Femur (tissue), 1 donor: ENCODE data around the gene CDKN1C.

Experiments
- DNase-seq: peaks from one replicate; pipeline ENCODE4 v3.0.0-alpha.2; 2017

The CDKN1C gene

DNA sequence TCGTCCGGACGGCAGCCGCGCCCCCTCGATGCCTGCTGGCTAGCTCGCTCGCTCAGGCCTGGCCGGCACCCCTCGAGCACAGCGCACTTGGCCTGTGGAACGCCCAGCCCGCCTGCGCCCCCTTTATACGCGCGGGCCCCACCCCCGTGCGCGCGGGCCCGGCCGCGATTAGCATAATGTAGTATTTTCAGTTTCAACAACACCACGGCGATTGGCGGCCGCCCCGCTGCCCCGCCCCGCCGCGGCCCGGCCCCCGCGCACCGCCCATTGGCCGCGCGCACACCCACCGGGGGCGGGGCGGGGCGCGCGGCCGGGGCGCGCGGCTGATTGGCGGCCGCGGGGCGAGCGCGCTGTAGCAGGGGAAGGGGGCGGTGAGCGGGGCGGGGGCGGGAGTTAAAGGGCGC is at the start of gene CDKN1C:
TSS of gene CDKN1C (minus strand) at position 98 of the 404 bp plus-strand sequence. CDS start 319 bp downstream, outside the sequence.
- peak; percentile 96 for DNase-seq

DNA sequence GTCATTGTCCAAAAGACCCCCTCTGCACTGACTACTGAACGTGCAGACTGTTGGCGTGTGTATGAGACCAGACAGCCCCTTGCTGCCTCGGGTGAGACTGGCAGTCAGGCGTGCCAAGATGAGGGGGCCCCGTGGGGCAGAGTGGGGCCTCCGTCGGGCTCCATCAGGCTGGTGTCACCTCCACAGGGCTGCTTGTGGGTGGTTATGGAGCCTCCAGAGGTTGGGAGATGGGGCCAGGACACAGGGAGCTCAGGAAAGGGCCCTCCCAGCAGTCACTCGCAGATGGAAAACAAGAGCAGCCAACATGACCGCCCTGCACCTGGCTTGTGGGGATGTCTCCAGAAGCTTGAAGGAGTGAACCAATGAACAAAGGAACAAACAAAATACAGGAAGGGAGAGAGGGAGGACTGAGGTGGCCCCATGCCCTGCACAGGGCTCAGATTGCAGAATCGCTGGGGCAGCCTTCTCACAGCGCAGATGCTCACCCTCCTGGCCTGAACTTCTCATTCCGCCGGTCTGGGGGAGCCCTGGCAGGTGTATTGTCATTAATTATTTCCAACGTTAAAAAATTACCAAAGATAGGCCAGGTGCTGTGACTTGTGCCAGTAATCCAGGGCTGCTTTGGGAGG is 49.1 kb upstream of the CDKN1C start:
- no peak for DNase-seq

DNA sequence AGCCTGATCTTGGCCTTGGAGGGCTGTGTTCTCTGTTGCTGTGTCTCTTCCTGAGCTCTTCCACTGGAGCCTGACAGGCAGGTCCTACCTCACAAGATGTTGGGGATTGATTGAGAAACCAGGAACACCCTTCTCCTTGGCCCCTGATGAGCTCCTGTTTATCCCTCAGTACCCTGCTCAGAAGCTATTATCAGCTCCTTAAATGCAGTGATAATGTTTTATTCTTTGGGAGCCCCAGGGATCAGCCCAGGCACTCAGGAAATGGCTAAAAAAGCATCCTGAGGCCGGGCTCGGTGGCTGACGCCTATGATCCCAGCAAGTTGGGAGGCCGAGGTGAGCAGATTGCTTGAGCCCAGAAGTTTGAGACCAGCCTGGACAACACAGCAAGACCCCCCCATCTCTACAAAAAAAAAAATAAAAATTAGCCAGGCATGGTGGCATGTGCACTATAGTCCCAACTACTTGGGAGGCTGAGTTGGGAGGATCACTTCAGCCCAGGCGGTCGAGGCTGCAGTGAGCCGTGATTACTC is 48.5 kb upstream of the CDKN1C start:
- no peak for DNase-seq

DNA sequence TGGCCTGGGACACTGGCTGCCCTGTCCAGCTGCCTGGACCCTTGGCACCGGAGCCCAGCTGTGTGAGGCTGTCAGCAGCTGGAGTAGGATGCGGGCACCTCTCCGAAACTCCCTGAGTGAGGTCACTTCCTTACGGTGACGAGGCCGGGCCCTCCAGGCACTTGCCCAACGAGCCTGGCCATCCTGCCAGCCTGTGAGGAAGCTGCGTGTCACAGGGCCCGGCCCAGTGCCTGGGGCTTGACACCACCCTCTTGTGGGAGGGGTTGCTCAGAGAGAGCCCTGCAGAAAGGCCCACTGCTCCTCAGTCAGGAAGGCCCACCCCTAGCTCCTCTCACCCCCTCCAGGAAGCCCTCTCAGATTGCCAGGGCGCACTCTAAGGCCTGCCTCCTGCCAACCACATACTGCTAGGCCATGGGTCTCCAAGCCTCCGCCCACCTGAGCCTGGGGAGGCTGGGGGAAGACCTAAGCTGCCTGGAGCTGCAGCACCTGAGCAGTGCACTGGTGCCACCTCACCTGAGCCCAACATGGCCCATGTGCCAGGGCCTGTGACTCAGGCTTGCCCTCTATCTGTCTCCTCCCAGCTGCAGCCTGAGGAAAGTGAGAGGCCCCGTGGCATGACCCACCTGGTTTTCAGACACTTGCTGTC is 47.9 kb upstream of the CDKN1C start:
- DNase-seq: peak; percentile 78

DNA sequence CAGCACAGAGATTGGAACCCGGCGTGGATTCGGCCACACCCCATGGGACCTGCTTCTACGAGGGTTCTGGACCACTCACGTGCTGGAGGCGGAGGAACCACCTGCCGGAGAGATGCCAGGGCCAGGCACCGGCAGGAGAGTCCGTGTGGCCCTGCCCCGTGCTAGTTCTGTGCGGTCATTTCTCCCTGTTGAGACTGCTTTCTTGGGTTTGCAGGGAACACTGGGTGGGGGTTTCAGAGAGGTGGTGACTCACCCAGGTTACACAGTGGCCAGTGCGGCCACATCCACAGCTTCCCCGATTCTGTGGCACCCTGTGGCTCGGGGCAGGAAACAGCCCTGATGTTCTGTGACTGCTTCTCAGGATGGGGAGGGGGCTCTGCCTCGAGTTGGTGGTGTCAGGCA is 47.3 kb upstream of the CDKN1C start:
- DNase-seq: no peak

DNA sequence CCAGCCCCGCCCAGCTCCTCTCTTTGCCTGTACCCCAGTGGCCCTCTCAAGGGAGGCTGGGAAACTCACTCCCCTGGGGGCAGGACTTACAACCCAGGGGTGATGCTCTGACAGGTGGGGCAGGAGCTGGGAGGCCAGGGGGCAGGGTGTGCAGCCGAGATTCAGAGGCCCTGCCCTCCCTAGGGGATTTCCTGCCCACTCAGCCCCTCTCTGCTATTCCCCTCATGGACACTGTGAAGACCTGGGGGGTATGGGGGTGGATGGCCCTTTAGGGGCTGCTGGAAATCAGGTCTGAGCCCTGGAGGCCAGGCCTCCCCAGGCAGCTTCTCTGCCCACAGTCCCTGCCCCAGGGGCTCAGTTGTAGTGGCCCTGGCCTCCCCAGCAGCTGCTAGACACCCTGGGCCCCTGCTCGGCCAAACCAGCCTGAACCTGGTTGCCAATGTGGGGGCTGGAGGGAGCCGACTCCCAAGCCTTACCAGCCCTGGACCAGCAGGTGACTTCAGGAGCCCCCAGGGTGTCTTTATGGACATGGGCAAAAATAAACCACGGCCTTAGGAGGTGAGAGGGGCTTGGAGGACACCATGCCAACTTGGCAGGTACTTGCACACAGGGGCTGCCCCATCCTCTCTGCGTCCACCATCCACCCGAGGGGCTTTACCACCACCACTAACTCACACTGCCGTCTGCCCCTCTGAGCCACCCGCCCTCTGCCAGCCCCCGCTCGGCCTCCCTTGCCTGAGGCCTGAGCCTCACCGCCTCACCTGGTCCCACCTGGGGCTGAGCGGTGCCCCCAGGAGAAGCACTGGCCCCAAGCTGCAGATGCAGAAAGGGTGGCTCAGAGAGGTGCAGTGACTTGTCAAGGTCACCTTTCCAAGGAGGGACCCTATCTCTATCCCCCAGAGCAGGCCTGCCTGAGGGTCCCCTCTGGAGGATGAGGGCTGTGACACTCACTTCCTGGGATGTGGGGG is 46.5 kb upstream of the CDKN1C start:
- no peak for DNase-seq

DNA sequence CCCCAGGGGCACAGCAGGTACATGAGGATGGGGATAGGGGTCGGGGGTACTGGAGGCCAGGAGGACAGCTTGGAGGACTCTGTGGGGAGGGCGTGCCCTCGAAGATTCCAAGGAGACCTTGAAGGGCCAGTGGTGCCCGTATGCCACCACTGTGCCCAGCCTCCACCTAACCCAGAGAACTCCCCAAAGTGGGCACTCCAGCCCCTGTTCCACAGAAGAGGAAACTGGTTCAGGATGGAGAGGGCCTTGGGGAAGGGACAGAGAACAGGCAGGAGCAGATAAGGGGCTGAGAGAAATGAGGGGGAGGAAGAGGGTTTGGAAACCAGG is 45.8 kb upstream of the CDKN1C start:
- no peak for DNase-seq

DNA sequence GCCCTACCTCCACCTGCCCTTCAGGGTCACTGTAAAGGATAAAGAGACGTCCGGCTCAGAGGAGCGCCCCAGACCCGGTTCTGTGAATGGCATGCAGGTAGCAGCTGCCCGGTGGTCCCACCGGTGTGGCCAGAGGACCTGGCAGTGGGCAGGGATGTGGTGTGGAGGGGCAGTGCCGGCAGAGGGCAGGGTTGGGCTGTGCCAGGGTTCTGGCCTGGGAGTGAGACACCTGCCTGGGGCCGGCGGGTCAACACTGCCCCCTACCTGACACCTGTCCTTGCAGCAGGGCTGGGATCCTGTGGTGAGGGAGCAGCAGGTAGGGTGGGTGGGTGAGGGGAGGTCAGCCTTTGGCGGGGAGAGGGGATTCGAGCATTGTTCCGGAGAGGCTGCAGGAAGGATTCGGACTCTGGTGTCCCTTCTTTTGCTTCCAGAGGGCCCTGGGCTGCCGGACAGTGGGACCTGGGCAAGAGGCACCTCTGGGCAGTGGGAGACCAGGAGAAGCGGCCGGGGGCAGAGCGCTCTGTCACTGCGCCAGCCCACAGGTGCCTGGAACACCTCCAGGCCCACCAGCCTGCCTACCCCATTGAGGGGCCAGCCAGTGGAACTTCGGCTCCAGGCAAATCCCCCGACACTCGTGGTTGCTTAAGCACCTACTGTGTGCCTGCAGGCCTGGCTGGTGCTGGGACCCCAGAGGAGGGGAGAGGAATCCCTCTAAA is 45.3 kb upstream of the CDKN1C start:
- no peak for DNase-seq

DNA sequence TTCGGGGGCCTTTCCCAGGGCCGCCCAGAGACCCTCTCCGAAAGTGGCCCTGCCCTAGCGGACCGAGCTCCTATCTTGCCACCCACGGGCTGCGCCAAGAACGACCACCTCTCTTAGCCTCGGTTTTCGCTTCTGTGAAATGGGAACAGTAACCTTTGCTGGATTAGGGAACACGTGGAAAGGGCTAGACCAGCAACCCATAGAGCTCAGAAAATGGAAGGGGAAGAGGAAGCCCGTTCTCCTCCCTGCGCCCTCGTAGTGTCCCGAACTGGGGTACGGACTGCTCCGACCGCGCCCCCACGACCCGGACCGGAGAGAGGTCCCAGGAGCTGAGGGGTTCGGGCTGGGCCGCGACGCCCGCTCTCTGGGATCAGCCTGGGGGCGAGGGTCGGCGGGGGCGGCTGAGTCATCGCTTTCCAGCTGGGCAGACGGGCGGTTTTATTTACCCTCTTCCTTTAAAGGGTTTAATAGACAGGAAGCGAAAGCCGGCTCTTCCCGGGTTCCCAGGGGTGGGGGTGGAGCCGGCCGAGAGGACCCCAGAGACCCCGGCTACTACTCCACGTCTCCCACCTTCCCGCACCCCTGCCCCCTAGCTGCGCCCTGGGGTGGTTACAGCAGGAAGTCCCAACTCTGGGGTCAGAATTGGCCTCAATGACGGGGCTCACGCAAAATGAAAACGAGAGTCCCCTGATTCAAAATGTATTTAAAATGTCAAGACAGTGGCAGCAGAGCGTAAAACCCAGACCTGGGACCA is 44.6 kb upstream of the CDKN1C start:
- no peak for DNase-seq

DNA sequence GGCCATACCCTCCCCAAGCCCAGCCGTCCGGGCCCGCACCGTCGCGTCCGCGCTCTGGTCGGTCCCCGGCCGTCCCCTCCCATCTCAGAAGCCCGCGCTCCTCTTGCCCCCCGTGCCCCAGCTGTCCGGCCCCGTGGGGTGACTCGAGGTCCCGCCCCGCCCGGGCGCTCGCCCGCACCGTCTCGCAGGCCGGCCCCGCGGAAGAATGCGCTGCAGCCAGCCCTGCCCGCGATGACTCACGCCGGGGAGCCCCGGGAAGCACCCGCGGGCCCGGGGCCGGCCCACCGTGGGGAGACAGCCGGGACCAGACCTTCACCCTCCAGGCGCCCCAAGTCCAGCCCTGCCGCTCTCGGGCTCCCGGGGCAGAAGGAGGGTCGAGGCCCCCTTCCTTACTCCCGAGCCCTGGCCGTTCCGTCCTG is 44.0 kb upstream of the CDKN1C start:
- no peak for DNase-seq

DNA sequence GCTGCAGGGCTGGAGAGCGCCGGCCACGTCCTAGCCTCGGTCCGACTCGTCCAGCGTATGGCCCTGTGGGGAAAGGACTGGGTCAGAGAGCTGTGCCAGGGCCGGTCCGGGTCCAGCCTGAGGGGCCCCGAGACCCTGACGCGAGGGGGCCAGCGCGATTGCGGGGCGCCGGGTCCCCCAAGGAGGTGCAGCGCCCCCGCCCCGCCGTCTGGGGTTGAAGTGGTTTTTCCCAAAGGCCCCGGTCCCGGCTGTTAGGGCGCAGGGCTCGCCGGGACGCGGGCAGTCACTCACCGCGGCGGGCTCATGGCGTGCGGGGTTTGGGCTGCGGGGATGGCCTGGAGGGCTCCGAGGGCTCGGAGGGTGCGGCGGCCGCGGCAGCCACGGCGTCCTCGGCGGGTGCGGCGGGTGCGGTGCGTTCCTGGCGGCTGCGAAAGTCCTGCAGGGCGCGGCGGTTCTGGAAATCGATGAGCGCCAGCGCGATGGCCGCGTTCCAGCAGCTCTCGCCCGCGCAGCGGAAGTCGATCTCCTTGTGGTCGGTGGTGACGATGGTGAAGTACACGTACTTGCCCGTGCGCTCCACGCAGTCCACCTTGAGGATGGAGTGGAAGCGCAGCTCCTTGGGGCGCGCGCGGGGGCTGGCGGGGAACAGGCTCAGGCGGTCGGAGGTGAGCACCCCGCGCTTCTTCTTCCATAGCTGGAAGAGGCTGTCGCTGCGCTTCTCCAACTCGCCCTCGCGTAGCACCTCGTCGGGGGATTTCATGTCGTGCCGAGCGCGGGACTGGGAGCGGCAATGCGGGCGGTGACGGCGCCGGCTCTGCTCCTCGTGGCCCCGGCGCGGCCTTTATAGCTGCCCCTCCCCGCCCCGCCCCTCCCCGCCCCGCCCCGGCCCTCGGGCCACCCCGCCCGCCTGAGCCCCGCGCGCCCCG is 43.3 kb upstream of the CDKN1C start, which contains the start of gene PHLDA2:
TSS of gene PHLDA2 (minus strand) at position 816 of the 926 bp plus-strand sequence. CDS start at position 760, 56 bp downstream.
- no peak for DNase-seq

DNA sequence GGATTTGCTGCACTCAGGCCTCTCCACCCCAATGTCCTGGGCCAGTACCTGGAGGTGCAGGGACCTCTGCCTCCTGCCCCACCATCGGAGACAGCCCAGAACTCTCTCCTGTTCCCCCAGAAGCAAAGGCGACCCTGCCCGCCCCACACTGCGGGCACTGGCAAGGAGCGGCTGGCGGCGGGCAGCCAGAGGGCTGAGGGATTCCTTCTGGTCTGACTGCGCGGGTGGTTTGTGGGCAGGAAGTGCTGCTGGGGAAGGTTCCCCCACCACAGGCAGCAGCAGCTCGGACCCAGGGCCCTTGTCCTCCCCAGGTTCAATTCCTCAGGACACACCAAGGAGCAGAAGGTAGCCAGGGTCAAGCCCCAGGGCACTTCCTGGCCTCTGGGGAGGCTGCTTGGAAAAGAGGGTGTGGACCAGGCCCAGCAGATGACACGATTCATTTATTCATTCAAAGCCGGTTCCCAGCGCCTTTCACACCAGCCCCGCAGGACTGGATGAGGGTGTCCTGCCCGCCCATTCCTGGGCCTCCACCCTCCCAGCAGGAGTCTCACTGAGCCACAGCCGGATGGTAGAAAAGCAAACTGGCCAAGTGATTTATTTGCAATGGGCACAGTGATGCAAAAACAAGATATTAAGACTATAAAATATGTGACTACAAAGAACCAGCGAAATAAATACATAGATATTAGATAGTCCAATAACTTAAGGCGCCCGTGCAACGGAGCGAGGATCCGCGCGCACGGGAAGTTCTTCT is 42.5 kb upstream of the CDKN1C start:
- DNase-seq: no peak

DNA sequence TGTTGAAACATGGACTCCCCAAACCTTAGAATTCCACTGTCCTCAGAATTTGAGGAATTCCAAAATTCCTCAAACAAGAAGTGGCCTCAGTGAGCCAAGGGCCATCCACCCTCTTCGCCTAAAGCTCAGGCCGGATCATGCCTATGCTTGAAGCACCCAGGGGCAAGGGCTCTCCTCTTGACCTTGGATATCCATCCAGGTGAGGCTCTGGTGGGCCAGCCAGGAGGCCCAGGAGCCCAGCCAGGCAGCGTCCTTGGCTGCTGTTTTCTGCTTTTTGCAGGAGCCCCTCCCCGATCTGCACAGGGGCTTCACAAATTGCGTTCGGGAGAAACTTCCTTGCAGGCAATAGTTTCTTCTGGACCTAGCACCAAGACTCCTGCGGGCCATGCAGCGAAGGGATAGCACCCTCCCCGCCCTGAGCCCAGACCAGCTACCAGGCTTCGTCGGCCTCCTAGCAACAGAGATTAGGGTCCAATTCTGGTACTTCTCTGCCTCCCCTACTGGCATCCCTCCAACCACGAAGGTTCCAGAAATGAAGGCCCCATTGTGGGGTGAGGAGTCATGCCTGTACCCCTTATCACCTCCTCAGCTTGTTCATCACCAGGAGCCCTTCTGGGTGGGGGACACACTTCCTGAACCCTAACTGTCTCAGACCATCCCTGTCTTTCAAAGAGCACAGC is 41.7 kb upstream of the CDKN1C start:
- no peak for DNase-seq

DNA sequence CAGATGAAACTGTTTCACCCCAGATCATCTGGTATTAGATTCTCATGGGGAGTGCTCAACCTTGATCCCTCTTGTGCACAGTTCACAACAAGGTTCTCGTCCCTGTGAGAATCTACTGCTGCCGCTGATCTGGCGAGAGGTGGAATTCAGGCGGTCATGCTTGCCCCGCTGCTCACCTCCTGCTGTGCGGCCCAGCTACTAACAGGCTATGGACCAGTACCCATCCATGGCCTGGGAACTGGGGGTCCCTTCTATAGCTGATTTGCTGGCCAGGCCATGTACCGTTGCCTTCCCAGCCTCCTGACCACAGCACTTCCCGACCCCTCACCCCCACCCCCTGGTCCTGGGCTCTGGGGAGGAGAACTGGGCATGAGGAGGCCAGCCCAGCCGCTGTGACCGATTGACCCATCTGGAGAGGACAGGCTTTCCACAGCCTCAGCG is 41.1 kb upstream of the CDKN1C start:
- DNase-seq: no peak

DNA sequence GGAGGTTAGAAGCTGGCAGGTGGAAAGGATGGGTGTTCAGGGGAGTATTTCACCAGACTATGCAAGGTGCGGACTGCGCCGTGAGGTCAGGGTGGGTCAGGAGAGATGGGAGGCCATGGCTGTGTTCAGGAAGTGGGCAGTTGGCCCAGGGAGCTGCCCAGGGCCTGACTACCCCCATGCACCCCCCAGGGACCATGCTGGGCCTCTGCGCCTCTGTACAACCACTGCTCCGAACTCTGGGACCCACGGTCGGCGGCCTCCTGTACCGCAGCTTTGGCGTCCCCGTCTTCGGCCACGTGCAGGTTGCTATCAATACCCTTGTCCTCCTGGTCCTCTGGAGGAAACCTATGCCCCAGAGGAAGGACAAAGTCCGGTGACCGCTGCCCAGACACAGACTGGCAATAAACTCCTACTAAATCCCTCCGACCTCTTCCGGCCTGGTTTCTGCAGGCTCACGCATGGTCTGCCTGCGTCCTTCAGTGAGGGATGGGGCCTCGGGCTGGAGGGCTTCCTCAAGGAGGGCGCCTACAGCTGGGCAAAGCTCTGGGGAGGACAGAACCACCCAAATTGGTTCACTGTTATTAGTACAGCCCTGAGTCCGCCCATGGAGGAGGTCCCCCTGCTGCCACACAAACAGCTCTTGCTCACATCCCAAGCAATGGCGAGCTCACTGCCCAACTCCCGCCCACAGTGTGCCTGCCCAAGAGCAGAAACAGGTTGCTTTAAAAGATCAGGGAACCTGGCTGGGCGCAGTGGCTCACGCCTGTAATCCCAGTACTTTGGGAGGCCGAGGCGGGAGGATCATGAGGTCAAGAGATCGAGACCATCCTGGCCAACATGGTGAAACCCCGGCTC is 39.5 kb upstream of the CDKN1C start:
- no peak for DNase-seq

DNA sequence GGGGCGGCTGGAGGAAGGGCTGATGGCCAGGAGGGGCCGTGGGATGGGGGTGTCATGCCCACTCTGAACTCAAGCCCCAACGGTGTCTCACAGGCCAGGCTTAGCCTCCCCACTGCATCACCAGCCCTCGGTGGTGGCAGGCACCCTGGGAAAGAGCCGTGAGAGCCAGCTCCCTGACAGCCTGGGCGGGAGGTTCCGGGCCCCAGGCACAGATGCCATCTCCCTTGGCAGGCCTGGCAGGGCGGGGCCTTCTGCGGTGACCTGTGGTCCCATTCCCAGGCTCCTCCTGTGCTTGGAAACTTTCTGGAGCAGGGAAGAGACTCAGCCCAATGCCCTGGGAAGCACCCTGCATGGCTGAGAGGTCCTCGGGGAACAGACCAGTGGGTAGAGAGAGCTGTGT is 38.8 kb upstream of the CDKN1C start:
- no peak for DNase-seq

DNA sequence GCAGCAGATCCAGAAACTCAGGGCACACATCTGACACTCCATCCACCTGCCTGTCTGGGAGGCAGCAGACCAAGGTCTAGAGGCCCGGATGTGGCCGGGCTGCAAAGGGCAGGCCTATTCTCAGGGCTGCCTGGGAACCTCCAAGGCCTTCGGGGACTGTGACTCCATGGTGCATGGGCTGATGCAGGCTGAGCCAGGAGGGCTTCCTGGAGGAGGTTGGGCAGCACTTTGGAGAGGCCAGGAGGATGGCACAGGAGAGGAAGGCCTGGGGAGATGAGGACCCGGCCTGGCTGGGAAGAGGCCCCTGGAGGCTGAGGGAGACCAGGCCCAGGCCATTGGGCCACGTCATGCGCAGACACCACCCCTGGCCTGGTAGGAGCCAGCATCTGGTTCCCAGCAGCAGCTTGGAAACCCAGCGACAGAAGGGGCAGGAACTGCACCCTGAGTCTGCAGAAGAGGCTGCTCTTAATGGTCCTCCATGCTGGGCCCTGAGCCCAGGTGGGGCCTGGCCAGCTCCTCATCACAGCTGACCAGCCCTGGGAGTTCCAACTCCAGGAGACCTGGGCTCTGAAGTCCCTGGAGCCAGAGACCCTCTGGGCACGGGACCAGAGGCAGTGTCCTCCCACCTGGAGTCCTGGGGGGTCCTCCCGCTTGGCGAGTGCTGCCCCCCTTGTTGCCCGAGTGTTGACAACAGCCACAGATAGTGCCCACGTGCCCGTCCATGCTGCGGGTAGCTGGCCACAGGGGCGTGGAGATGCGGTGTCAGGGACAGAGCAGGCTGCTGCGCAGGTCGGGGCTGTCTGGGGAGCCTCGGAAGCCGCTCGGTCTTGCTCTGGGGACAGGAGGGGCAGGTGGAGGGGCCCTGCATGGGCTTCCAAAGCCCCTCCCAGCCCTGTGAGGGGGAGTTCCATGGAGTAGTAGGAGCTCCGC is 38.1 kb upstream of the CDKN1C start:
- DNase-seq: no peak
